KMS-11 (cell line): ENCODE data around the gene UQCRQ.

Experiments used
- H2AFZ ChIP-seq: fragments of 200-600 bp; sonication (generic); 2 replicates; pipeline ENCODE4 v1.6.1; 2016; ENCODE audit warnings: antibody characterized with exemption, mixed run types, low read depth
- H3K27ac ChIP-seq: fragments of 200-600 bp; sonication (generic); 2 replicates; pipeline ENCODE4 v1.6.1; 2016; ENCODE audit warnings: mild to moderate bottlenecking, mixed run types
- H3K27me3 ChIP-seq: fragments of 200-600 bp; sonication (generic); 2 replicates; pipeline ENCODE4 v1.6.1; 2017; ENCODE audit warnings: mild to moderate bottlenecking, low read depth, mixed run types, moderate library complexity; ENCODE audit not compliant: insufficient read depth
- H3K36me3 ChIP-seq: fragments of 200-600 bp; sonication (generic); 2 replicates; pipeline ENCODE4 v1.6.1; 2017; ENCODE audit warnings: mild to moderate bottlenecking, mixed run types; ENCODE audit not compliant: insufficient read depth
- H3K4me1 ChIP-seq: fragments of 200-600 bp; sonication (generic); 2 replicates; pipeline ENCODE4 v1.6.1; 2016; ENCODE audit warnings: mild to moderate bottlenecking, low read depth, mixed run types; ENCODE audit not compliant: poor library complexity, severe bottlenecking
- H3K4me2 ChIP-seq: fragments of 200-600 bp; sonication (generic); 2 replicates; pipeline ENCODE4 v1.7.0; 2016; ENCODE audit warnings: mild to moderate bottlenecking, mixed run types
- H3K4me3 ChIP-seq: fragments of 200-600 bp; sonication (generic); IDR thresholded peaks from 2 replicates; pipeline ENCODE4 v1.6.1; 2017; ENCODE audit warnings: low read depth, low read length, mixed read lengths; ENCODE audit not compliant: insufficient read depth
- H3K79me2 ChIP-seq: fragments of 200-600 bp; sonication (generic); 2 replicates; pipeline ENCODE4 v1.6.1; 2016; ENCODE audit warnings: low read depth, mixed run types; ENCODE audit not compliant: insufficient read depth
- H3K9ac ChIP-seq: fragments of 200-600 bp; sonication (generic); 2 replicates; pipeline ENCODE4 v1.6.1; 2016; ENCODE audit warnings: mild to moderate bottlenecking, mixed run types
- H4K20me1 ChIP-seq: fragments of 200-600 bp; sonication (generic); 2 replicates; pipeline ENCODE4 v1.6.1; 2016; ENCODE audit warnings: mild to moderate bottlenecking, mixed run types; ENCODE audit not compliant: insufficient read depth
- CTCF ChIP-seq: fragments of 200-600 bp; sonication (generic); conservative IDR thresholded peaks from 2 replicates; pipeline ENCODE4 v1.6.1; 2017; ENCODE audit warnings: low read depth, mild to moderate bottlenecking, antibody characterized with exemption, low read length, moderate library complexity, mixed read lengths

UQCRQ gene

GRCh38 chr5:132905938-132906337 lies 39.5 kb downstream of the UQCRQ start:
- no peak overlapping the region for H3K4me2 ChIP-seq
- no peak overlapping the region for H2AFZ ChIP-seq
- no peaks in the 10 kb centered on the region for H3K36me3 ChIP-seq
- no peaks in the 10 kb centered on the region for H4K20me1 ChIP-seq
- no peak for TF ChIP-seq CTCF
- H3K4me3 ChIP-seq = no peak overlapping the region
- no peak overlapping the region for H3K9ac ChIP-seq
- no peak overlapping the region for H3K27ac ChIP-seq
- H3K79me2 ChIP-seq = no peaks in the 10 kb centered on the region
- no peaks in the 10 kb centered on the region for H3K27me3 ChIP-seq
- no peaks in the 10 kb centered on the region for H3K4me1 ChIP-seq

GRCh38 chr5:132907161-132907560 lies 40.7 kb downstream of the UQCRQ start:
- Histone ChIP-seq H3K9ac (no peak overlapping the region), H3K4me2 (no peak overlapping the region), H3K4me3 (no peak overlapping the region), H3K36me3 (no peaks in the 10 kb centered on the region), H4K20me1 (no peaks in the 10 kb centered on the region), H3K4me1 (no peaks in the 10 kb centered on the region), H3K79me2 (no peaks in the 10 kb centered on the region), H3K27ac (no peak overlapping the region), H3K27me3 (no peaks in the 10 kb centered on the region), H2AFZ (no peak overlapping the region)
- no peak for TF ChIP-seq CTCF

- Histone ChIP-seq H3K4me3 (no peak overlapping the region), H3K27me3 (no peaks in the 10 kb centered on the region), H3K27ac (no peak overlapping the region), H3K4me1 (no peaks in the 10 kb centered on the region), H2AFZ (no peak overlapping the region), H3K36me3 (no peaks in the 10 kb centered on the region), H3K79me2 (no peaks in the 10 kb centered on the region), H3K9ac (no peak overlapping the region), H4K20me1 (no peaks in the 10 kb centered on the region), H3K4me2 (no peak overlapping the region)
- no peak for TF ChIP-seq CTCF
Measured at GRCh38 chr5:132909702-132910101, 43.3 kb downstream of the UQCRQ start.

- Histone ChIP-seq H3K4me2 (no peak overlapping the region), H3K9ac (no peak overlapping the region), H3K27ac (no peak overlapping the region), H3K27me3 (no peaks in the 10 kb centered on the region), H4K20me1 (no peaks in the 10 kb centered on the region), H3K79me2 (no peaks in the 10 kb centered on the region), H3K36me3 (no peaks in the 10 kb centered on the region), H3K4me3 (no peak overlapping the region), H2AFZ (no peak overlapping the region), H3K4me1 (no peaks in the 10 kb centered on the region)
- no peak for TF ChIP-seq CTCF
Measured at GRCh38 chr5:132915681-132916080, 49.2 kb downstream of the UQCRQ start.

- no peak overlapping the region for H3K4me2 ChIP-seq
- TF ChIP-seq CTCF = no peak
- no peaks in the 10 kb centered on the region for H3K36me3 ChIP-seq
- H2AFZ ChIP-seq = no peak overlapping the region
- H4K20me1 ChIP-seq = no peaks in the 10 kb centered on the region
- no peak overlapping the region for H3K4me3 ChIP-seq
- H3K79me2 ChIP-seq = no peaks in the 10 kb centered on the region
- H3K27me3 ChIP-seq = no peaks in the 10 kb centered on the region
- H3K4me1 ChIP-seq = no peaks in the 10 kb centered on the region
- no peak overlapping the region for H3K9ac ChIP-seq
- H3K27ac ChIP-seq = no peak overlapping the region
Measured at GRCh38 chr5:132916086-132916485, 49.6 kb downstream of the UQCRQ start.
